HG02981 (cell line): ENCODE measurements around the gene NCAPD3.

Experiments used
- ATAC-seq: cut with Tn5 transposase; IDR thresholded peaks from one replicate; pipeline ENCODE4 v1.9.1; 2021; ENCODE audit warnings: mild to moderate bottlenecking, moderate library complexity; ENCODE audit not compliant: unreplicated experiment

Gene NCAPD3

DNA sequence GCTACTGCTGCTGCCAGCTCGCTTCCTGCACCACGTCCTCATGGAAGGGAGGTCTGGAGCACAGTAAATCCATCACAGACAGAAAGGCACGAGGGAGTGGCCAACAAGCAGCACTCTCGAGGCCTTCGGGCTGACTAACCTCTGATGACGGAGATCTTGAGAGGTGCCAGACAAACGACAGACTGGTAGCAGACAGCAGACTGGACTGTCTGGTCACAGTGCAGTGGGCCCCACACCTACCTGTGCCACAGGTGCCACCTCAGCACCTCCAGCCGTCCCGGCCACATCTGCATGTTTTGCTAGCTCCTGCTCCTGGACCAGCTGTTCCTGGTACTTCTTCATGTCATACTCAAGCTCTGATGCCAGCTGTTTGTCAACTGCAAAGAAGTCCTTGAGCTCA is 64.1 kb downstream of the NCAPD3 start:
- ATAC-seq: no peak

DNA sequence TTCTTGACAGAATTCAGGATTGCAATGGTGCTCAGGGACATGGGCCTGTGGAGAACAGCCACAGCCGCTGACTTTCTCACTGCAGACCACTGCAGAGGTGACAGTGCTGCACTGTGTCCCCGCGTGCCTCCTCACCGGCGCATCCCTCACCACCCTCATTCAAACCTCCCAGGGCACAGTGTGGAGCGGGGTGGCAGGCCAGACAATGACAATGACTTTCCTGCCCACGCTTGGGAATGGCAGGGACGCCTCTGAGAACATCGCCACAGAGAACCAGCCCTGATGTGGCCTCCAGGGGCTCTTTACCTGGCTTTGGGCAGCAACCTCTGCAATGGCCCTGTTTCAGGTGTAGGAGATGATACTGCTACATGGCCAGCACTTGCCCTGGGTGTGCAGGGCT is 65.7 kb downstream of the NCAPD3 start:
- no peak for ATAC-seq

DNA sequence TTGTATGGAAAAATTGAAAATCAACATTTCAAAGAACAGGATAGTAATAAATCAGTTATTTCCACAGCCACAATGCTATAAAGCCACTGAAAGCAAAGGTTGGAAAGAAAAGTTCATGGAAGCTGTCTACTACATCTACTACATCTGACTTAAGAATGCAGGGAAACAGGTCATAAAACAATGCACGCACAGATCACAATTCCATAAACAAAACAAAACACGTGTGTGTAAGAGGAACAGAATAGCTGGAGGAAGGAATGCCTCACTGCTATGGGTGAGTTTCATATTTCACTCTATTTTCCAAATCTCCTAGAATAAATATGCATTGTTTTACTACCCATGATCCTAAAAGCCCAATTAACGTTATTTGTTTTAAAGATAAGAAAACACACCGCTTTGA is 66.3 kb downstream of the NCAPD3 start:
- no peak for ATAC-seq

DNA sequence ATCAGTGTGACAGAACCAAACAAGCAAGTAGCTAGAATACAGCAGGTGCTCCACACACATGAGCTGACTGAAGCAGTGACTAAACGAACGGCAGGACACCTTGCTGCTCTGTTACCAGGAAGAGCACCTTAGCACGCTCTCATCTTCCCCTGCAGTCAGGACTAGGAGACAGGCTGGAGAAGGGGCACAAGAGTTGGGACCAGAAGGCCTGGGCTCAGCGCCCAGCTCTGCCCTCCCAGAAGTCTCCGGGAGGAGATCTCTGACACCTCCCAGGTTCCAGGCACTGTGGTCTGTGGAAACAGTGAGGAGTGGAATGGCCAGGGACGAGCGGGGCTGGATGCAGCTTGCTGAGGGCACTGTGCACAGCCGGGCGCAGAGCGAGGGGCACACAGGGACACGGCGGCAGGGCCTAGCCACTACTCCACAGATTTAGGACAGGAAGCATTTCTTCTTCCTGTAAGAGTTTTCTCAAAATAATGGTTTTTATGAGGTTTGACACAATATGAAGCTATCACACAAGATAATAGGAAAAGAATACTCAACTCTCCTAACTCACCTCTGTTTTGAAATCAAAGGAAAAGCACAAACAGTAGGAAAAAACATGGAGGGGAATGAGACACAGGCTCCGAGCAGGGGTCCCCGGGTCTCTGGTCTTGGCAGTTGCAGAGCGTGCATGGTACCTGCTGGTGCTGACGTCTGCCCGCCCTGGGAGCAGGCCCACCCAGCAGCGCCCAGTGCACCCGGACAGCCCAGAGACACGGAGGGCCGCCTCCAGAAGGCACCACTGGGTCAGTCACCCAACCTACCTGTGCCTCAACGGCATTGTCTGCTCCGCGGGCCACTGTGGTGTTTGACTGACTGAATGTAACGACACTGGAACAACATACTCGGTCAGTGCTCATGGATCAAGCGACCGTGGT is 67.6 kb downstream of the NCAPD3 start:
- ATAC-seq: no peak

DNA sequence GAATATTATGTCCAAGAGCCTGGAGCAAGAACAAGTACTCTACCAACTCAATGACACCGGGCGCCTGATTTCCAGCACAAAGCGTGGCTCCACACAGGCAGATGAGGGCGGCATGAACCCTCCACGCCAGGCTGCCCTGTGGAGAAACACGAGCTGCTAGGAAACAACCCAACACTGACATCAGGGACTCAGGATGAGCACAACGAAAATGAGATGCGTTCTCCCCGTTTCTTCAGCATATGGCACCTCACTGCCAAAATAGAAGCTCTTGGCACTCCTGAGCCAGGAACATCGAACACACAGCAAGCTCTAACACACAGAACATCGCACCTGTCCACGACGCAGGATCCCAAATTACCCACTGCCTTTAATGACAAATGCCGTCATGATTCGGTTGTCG is 68.3 kb downstream of the NCAPD3 start:
- ATAC-seq: no peak

DNA sequence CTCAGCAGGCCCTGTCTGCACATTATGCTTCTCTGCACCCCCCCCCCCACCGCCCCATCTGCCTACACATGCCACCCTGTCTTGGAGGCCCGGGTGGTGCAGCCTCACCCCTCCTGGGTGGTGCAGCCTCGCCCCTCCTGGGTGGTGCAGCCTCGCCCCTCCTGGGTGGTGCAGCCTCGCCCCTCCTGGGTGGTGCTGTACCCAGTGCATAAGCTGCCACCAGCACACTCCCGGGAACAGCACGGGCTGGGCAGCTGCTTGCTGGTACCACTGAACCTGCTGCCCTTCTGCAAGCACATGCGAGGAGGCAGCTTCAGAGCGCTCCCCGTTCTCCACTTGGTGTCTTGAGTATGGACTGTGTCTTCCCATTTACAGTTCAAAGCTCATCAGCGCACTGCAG is 69.3 kb downstream of the NCAPD3 start:
- no peak for ATAC-seq

DNA sequence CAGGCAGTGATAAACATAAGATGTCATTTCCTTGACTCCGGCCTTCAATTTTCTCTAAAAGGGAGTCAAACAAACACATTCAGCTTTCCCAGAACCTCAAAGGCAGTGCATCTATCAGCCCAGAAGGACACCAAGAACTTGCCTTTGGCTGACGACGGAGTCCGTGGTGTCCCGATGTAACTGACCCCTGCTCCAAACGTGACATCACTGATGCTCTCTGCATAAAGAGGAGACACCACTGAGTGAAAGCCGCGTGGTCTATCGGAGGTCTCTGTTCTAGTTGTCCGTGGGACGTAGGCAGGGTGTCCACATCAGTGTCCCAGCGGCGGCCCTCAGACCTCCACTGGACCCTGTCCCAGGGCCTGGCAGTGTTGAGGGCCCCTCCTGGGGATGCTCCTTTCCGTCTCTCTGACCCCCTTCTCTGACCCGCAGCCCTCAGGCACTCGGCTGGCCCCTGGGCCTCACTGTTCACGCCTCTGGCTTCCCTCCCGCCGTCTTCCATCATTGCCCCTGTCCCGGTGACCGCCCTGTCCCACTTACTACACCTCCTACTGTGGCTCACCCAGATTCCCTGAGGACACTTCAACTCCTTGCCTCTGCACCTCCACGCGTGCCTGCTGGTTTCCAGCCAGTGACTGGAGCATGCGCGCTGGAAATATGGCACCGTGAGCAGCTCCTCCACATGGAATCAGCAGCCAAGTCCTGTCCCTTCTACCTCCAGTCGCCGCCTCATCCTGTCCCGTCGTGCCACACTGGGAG is 70.4 kb downstream of the NCAPD3 start:
- no peak for ATAC-seq

DNA sequence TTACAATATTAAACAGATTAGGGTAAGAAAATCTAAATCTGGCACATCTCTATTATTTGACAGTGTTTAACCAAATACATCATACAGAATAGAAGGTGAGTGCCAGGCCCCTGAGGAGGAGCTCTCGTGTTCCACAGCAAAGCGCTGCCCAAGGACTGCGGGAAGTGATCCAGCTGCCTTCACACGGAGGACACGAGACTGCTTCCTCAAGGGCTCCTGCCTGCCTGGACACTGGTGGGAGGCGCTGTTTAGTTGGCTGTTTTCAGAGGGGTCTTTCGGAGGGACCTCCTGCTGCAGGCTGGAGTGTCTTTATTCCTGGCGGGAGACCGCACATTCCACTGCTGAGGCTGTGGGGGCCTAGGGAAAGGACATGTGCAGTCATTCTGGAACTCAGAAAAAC is 71.1 kb downstream of the NCAPD3 start:
- ATAC-seq: no peak

DNA sequence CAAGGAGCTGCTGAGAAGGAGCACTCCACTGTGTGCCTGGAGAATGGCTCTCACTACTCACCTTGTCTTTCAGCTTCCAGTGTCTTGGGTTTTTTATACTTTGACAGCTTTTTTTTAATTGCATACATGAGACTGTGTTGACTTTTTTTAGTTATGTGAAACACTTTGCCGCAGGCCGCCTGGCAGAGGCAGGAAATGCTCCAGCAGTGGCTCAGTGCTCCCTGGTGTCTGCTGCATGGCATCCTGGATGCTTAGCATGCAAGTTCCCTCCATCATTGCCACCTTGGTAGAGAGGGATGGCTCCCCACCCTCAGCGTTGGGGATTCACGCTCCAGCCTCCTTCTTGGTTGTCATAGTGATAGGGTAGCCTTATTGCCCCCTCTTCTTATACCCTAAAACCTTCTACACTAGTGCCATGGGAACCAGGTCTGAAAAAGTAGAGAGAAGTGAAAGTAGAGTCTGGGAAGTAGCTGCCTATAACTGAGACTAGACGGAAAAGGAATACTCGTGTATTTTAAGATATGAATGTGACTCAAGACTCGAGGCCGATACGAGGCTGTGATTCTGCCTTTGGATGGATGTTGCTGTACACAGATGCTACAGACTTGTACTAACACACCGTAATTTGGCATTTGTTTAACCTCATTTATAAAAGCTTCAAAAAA is 72.6 kb downstream of the NCAPD3 start:
- ATAC-seq: no peak

DNA sequence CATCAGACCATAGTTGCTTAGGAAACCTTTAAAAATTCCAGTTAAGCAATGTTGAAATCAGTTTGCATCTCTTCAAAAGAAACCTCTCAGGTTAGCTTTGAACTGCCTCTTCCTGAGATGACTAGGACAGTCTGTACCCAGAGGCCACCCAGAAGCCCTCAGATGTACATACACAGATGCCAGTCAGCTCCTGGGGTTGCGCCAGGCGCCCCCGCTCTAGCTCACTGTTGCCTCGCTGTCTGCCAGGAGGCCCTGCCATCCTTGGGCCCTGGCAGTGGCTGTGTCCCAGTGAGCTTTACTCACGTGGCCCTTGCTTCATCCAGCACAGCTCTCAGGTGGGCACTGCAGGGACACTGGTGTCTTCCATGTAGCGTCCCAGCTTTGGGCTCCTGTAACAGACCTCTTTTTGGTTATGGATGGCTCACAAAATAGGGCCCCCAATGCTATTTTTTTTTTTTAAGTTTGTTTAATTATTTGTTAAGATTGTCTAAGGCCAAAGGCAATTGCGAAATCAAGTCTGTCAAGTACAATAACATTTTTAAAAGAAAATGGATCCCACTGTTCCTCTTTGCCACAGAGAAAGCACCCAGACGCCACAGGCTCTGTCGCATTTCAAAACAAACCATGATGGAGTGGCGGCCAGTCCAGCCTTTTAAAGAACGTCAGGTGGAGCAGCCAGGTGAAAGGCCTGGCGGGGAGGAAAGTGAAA is 73.4 kb downstream of the NCAPD3 start:
- no peak for ATAC-seq

DNA sequence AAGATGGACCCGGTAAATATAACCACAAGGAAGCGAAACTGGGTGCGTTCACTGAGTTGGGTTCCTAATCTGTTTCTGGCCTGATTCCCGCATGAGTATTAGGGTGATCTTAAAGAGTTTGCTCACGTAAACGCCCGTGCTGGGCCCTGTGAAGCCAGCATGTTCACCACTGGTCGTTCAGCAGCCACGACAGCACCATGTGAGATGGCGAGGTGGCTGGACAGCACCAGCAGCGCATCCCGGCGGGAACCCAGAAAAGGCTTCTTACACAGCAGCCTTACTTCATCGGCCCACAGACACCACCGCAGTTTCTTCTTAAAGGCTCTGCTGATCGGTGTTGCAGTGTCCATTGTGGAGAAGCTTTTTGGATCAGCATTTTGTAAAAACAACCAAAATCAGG is 74.4 kb downstream of the NCAPD3 start:
- ATAC-seq: no peak

DNA sequence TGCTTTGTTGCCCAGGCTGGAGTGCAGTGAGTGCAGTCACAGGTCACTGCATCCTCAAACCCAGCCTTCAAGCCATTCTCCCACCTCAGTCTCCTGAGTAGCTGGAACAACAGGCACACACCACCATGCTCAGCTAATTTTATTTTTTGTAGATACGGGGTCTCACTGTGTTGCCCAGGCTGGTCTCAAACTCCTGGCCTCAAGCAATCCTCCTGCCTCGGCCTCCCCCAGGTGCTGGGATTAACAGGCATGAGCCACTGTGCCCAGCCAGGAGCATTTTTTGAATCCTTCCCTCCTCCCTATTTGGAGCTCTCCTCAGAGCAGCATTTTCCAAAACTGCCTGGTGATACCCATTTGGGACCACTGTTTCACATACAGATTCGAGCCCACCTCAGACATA is 77.2 kb downstream of the NCAPD3 start:
- ATAC-seq: no peak

DNA sequence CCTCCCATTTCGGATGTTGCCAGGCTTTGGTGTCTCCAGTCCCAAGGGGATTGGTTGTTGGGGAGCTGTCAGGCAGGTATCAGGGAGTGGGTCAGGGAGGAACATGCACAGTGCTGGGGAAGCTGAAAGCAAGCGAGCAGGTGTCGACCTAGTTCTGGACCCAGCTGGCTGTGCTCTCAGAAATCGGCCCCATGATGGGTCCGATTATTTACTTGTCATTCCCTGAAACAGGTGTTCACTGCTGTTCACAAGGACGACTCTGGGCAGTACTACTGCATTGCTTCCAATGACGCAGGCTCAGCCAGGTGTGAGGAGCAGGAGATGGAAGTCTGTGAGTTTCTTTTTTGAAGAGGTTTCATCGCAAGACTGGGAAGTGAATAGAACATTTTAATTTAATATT is 78.1 kb downstream of the NCAPD3 start:
- ATAC-seq: no peak

DNA sequence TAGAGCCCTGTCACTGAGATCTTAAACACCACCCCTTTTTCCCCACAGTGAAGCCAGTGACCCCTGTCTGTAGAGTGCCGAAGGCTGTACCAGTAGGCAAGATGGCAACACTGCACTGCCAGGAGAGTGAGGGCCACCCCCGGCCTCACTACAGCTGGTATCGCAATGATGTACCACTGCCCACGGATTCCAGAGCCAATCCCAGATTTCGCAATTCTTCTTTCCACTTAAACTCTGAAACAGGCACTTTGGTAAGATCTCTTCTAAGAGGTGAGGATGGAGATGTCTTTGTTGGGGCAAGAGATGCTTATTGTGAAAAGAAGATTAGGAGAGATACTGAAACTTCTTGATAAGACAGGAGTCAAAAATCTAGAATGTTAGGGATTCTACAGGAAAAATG is 79.0 kb downstream of the NCAPD3 start:
- no peak for ATAC-seq

DNA sequence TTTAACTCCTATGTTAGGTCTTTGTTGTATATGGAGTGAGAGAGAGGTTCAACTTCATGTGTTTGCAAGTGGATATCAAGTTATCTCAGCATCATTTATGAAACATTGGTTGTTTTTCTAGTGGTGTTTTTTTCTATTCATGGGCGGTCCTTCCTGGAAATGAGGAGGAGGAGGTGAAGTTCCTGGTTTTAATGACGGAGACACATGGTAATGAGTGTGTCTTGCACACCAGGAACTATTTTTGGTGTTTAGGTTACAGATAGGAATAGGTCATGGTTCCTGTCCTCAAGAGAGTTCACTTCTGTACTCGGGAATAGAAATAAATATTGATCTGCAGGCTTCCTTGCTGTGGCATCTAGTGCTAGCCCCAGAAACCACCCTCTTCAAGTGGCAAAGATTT is 80.0 kb downstream of the NCAPD3 start:
- no peak for ATAC-seq

DNA sequence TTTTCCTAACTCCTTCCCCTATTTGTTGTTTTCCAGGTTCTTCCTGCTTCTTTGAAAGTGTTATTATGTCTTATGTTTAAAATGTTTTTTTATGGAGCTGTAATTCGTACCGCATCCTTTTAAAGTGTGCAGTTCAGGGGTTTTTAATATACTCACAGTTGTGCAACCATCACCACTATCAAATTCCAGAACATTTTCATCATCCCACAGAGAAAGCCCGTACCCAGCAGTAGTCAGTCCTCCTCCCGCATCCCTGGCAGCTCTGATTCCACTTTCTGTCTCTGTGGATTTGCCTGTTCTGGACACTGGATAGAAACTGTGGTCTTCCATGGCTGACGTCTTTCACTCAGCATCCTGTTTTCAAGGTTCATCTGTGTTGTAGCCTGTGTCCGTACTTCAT is 81.2 kb downstream of the NCAPD3 start:
- ATAC-seq: no peak

DNA sequence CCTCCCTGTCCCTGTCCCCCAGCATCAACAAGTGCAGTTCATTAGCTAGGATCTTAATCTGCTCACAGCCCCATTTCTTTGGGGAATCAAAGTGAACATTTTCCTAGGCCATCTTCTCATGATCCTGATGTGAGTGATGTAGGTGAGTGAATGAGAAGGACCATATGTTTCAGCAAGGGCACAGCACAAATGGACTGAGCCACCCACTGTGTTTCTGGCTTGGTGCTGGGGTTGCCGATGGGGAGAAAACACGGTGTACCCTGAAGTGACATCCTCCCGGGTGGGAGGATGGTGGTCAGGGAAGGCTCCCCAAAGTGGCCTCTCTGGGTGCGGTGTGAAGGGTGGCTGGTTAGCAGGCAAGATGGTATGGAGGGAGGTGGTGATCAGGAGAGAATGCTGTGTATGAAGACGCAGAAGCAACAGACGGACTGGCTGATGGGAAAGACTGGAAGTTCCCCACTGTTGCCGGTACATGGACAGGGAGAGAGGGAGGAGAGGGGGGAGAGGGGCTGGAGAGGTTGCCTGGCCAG is 82.7 kb downstream of the NCAPD3 start:
- ATAC-seq: no peak

DNA sequence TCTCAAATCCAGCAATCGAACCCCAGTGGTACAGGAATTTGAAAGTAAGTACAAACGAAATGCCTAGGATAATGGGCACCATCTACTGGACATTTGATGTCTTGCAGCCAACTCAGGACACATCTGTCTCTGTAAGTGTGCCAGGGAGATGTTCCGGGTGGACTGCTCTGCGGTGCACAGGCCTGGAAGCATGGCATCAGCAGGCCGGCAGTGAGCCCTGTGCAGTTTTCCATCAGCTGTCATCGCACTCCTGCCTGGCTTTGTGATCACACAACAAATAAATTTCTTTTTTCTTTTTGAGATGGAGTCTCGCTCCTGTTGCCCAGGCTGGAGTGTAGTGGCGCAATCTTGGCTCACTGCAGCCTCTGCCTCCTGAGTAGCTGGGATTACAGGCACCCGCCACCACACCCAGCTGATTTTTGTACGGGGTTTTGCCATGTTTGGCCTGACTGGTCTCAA is 83.9 kb downstream of the NCAPD3 start:
- peak; percentile 77 for ATAC-seq

DNA sequence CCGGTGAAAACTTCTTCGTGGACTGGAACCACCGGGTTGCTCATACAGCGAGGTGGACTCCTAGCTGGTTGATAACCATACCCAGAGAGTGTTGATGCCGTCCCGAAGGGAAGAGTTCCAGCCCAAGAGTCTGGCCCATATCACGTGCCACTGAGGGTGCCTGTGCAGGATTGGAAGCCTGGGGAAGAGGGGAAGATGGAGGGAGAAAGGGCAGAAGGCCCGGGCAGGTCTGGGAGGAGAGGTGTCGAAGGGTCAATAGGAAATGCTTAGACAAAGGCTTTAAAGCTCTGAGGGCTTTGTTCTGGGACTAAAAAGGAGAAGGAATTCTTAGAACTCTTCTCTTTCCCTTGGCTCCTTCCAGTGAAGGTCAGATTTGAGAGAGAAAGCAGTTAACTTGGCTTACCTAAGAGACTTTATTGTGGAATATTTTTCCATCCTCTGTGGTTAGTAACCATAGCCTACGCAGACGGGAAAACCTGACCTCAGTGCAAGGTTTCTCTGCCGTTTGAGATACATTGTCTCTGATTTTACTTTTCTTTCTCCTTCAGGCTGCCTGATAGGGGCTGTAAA is 84.4 kb downstream of the NCAPD3 start:
- no peak for ATAC-seq

DNA sequence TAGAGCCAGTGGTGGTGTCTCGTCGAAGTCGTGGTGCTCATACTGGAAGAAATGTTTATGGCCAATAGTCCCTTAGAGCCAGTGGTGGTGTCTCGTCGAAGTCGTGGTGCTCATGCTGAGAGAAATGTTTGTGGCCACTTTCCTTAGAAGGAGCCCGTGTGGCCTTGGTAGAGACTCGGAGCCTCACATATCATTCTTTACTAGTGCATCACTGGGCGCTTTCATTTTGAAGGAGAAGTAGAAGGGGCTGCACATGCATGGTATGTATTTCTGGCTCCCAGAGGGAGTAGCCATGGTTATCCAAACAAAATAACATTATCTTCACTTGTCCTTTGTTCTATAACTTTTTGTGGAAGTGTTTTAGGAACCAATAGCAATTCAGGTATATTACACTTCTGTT is 85.4 kb downstream of the NCAPD3 start:
- ATAC-seq: no peak
